GM21367 (cell line): ENCODE data around the gene SCN1A.
A peak's percentile ranks its signal among the peaks of the same experiment; 100 is the strongest.
"Not testable (repeated sequence)": the region's sequence is repeated elsewhere in the genome, so short reads cannot be mapped to it uniquely, and the experiment has no call there.

Experiments used
- ATAC-seq: cut with Tn5 transposase; IDR thresholded peaks from one replicate; pipeline ENCODE4 v1.9.1; 2021; ENCODE audit not compliant: unreplicated experiment

The SCN1A gene

DNA sequence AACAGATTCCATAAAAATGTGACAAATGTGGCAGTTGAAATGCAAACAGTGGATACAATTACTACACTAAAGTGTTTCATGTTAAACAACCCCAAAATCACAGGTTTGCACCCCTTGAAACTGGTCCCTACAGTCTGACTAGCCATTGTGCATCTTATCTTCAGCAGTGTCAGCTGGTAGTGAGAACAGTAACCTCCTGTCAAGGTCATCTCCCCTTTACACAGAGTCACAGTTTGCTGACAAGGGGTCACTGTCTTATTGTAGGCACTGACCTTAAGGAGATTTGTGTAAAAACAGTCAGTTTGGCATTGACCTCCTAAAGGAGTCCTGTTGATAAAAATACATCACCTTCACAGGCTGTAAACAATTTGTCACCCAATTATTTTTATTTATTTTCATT is 137.0 kb downstream of the SCN1A start:
- ATAC-seq = no peak

DNA sequence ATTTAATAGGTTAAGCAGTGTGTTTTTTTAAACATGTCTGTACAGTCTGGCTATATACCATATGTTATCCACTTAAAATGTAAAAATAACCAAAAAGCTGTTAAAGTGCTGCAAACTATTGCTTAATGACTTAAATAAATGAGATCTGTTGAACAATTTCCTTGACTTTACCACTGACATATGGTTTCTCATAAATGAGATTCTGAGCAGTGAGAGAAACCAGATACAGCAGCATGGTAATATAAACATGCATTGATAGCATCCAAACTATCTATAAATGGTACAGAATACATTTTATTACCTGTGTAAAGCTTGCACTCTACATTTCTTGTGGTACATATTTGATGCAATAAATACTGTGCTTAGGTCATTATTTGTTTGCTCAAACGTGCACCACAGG is 138.0 kb downstream of the SCN1A start:
- ATAC-seq = no peak

DNA sequence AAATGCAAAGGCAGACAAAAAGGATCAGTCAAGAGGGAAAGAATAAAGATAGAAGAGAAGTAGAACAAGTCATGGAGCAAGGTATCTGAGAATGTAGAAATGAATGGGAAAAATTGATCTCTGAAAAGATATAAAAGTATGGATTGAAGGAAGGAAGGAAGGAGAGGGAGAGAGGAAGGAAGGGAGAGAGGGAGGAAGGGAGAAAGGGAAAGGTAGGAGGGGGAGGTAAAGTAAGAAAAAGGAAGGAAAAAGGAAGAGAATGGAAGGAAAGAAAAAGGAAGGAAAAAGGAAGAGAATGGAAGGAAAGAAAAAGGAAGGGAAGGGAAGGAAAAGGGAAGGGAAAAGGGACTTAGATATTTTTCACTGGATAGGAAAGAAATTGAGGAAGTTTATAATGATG is 142.7 kb downstream of the SCN1A start:
- no peak for ATAC-seq

DNA sequence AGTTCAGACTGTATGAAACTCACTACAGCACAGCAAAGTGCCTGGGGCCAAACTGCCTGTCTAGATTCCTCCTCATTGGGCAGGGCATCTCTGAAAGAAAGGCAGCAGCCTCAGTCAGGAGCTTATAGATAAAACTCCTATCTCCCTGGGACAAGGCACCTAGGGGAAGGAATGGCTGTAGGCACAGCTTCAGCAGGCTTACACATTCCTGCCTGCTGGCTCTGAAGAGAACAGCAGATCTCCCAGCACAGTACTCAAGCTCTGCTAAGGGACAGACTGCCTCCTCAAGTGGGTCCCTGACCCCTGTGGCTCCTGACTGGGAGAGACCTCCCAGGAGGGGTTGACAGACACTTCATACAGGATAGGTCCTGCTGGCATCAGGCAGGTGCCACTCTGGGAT is 155.7 kb downstream of the SCN1A start:
- not testable (repeated sequence) for ATAC-seq

DNA sequence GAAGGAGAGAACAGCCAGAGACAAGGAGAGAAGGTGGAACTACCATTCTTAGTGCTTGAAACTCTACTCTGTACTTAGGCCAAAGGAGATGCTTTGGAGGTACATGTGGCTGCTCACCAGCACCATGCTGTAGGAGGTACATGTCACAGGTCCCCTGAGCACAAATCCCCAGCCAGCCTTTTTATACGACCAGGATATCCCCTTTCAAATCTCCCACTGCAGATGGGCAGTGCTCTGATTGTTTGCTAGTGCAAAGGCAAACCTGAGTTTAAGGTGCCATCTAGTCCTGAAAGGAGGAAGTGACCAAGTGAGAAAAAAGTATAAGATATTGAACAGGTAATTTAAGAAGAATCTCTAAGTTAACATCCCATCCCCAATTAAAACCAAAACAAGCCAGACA is 157.2 kb downstream of the SCN1A start:
- ATAC-seq = no peak

DNA sequence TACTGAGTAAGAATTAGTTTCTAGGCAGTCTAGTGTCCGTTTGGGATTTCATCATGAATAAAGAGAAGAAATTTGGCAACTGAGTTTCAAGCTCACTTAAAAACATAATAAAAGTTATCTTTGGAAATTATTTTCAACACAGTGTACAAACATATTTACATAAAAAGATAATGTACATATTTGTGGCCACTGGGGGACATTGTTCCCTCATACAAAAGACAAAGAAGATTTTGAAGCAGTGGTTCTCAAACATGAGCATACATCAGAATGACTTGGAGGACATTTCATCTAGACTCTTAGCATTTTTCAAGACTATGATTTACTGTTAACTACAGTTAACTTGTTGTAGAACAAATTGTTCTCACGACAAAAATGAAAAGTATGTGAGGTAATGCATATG is 158.6 kb downstream of the SCN1A start:
- ATAC-seq = no peak

DNA sequence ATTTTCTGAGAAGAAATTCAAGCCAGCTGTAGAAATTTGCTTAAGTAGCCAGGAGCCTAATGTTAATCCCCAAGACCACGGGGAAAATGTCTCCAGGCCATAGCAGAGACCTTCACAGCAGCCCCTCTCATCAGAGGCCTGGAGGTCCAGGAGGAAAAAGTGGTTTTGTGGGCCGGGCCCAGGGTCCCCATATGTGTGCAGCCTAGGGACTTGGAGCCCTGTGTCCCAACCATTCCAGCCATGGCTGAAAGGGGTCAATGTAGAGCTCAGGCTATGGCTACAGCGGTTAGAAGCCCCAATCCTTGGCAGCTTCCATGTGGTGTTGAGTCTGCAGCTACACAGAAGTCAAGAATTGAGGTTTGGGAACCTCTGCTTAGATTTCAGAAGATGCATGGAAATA is 160.1 kb downstream of the SCN1A start:
- no peak for ATAC-seq

DNA sequence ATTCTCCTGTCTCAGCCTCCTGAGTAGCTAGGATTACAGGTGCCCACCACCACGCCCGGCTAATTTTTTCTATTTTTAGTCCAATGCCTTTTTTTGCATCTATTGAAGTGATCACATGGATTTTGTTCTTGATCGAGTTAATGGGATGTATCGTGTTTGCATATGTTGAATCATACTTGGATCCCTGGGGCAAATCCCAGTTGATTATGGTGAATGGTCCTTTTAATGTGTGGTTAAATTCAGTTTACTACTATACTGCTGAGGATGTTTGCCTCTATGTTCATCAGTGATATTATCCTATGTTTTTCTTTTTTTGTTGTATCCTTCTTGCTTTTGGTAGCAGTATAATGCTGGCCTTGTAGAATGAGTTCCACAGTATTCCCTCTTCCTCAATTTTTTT is 166.0 kb downstream of the SCN1A start:
- no peak for ATAC-seq

DNA sequence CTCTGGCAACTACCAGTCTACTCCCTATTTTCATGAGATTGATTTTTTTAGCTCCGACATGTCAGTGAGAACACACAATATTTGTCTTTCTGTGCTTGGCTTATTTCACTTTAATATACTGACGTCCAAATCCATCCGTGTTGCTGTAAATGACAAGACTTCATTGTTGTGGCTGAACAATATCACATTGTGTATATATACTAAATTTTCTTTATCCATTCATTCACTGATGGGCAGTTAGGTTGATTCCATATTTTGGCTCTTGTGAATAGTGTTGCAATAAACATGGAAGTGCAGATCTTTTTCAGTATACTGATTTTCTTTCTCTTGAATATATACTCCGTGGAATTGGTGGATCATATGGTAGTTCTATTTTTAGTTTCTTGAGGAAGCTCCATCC is 168.4 kb downstream of the SCN1A start:
- ATAC-seq = no peak

DNA sequence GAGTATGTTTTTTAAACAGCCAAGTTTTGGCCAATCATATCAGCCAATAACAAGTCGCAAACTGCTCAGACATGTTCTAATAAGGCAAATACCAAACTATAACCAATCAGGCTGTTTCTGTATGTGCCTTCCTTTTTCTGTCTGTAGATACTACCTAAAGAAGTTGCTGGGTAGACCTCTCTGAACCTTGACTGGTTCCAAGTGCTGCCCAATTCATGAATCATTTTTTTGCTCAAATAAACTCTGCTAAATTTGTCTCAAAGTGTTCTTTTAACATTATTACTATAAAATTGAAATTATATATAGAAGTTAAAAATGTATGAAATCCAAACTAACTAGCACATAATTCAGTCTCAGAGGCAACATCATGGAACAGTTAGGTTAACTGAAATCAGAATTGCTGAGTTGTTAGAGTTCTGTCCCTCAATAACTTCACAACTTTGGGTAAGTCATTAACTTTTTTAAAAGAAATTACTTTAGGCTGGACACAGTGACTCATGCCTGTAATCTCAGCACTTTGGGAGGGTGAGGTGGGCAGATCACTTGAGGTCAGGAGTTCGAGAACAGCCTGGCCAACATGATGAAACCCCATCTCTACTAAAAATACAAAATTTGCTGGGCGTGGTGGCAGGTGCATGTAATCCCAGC is 169.4 kb downstream of the SCN1A start:
- ATAC-seq = no peak

DNA sequence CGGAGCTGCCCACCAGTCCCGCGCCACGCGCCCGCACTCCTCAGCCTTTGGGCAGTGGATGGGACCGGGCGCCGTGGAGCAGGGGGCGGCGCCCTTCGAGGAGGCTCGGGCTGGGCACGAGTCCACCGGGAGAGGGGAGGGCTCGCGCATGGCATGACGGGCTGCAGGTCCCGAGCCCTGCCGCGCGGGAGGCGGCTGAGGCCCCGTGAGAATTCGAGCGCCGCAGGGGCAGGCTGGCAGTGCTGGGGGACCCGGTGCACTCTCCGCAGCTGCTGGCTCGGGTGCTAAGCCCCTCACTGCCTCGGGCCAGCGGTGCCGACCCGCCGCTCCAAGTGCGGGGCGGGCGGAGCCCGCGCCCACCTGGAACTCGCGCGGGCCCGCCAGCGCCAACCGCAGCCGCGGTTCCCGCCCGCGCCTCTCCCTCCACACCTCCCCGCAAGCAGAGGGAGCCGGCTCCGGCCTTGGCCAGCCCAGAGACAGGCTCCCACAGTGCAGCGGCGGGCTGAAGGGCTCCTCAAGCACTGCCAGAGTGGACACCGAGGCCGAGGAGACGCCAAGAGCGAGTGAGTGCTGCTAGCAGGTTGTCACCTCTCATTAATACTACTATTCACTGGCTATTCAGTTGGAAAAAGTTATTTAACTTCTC is 170.7 kb downstream of the SCN1A start:
- no peak for ATAC-seq

DNA sequence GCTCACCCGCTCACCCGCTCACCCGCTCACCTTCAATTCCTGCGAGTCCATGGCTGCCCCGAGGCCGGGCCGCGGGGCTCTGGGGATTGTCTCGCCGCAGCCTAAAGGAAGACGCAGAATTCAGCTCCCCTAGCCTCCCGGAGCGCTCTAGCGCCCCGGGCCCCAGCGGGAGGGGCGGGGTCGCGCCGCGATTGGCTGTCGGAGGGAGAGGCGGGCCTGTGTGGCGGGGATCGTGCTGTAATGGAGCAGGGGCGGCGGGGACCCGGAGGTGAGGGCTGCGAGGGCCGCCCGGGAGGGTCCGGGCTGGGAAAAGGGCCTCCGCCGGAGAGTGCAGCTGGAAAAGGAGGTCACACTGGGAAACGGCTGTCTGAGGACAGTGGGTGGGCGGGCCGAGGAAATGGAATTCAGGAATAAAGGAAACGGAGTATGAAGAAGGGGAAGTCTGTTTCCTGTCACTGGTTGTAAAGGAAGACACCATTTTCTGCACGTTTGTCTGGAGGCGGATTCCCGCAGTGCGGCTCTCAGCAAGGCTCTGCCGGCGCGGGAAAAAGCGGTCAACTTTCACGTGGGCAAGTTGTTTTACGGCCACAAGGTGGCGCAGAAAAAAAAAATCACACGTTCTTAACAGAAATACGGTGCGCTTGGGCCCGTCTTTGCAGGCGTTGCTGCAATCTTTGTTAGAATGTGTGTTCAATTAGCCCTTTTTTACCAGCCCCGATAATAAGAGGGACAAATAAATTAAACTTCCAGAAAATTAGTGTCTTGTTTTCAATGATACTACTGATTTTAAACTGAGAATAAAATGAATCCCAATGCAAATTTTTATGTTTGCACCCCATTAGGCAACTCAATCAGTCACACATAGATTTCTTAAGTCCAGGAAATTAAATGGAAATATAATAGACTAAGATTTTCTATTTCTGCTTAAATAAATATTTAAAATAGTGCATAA is 173.9 kb downstream of the SCN1A start, which contains the start of gene TTC21B:
TSS of gene TTC21B (minus strand) at position 122 of the 952 bp plus-strand sequence. CDS start at position 51, 71 bp downstream.
- ATAC-seq = peak; percentile 94

DNA sequence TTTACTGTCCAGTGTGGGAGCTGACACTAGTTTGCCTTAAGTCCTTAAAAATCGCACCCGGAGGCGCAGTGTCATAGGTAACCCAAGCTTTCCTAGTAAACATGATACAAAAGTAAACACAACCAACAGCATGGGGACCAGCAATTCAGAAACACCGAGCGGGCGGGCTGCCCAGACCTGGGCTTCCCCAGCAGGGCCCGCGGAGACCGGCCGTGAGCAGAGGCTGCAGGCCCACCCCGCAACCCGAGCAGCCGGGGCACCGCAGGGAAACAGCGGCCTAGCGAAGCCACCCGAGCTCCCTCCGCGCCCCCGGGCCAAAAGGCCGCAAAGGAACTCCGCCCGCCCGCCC is 174.5 kb downstream of the SCN1A start:
- ATAC-seq = peak; percentile 29

DNA sequence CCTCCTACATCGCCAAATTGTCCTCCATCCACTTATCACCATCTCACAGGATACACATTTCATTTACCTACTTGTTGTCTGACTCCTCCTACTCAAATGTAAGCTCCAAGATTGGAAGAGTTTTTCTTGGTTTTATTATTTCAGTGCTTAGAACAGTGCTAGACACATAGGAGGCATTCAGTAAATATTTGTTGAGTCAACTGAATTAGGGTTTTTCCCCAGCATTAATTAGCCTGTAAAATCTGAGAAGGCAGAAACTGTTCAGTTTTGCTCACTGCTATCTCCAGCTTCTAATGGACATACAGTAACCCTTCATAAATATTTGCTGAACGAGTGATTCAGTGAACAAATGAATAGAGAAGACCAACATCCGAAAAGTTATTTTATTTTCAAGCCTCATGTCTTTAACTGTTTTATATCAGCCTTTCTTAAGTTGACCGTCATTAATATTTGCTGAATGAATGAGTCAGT is 175.0 kb downstream of the SCN1A start:
- no peak for ATAC-seq

DNA sequence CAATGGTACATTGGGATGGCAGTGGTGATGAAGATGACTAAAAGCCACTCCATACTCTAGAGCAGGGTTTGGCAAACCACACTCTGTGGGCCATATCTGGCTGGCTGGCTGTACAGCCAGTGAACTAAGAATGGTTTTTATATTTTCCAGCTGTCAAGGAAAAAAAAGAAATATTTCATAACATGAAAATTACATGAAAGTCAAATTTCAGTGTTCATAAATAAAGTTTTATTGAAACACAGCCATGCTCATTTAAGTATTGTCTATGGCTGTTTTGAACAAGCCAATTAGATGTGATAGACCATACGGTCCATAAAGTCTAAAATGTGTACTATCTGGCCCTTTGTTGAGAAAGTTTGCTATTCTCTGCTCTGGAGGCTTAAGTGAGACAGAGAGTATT is 175.7 kb downstream of the SCN1A start:
- ATAC-seq = no peak

DNA sequence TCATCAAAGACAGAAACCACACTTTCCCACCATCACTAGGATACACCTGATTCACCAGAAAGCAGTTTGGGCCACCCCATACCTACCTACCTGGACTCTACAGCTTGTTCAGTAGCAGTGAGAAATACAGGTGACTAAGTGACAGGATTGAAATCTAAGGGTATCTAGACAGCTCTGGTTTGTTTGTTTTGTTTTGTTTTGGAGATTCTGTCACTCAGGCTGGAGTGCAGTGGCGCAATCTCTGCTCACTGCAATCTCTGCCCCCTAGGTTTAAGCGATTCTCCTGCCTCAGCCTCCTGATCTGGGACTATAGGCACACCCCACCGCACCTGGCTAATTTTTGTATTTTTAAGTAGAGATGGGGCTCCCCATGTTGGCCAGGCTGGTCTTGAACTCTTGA is 177.4 kb downstream of the SCN1A start:
- no peak for ATAC-seq

DNA sequence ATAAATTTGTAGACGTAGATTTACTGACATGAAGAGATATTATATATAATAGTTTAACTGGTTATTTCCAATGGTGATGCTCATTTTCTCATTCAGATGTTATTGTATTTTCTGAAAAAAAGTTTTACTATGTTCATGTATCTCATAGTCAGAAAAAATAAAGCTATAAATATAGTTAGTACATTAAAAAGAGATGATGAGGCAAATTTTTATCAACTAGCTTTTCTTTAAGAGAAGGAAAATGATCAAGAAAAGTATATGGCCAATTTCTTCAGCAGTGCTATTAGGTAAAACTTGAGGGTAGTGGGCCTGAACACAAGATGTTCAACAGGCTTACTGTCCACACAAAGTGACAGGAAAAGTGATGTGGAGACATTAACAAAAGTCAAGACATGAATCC is 186.0 kb downstream of the SCN1A start:
- ATAC-seq = no peak

DNA sequence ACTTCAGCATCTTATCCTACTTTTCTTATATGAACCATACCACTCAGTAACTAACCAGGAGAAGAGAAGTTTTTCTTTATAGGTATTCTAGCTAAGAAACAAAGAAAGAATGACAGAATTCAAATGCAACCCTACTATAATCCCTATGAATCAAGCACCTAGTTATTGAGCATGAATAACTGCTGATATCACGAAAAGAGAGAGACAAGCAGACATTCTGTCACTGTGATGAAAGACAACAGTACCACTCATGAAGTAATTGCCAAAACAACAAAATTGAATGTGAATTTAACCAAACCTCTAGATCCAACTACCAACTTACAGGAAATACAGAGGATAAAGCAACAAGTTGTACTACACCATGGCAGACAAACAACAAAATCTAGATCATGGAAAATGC is 189.6 kb downstream of the SCN1A start:
- no peak for ATAC-seq
